Fibroblast of mammary gland (primary cell): Measurements from ENCODE around the gene OPN4.

Experiments
- DNase-seq: peaks from one replicate; pipeline ENCODE4 v3.0.0-alpha.2; 2010; ENCODE audit warnings: low read depth
- H3K4me3 ChIP-seq: 2 replicates; pipeline ENCODE4 v1.5.1; 2011; ENCODE audit warnings: low read depth, mild to moderate bottlenecking, low read length, moderate library complexity; ENCODE audit not compliant: control insufficient read depth
- TF ChIP-seq, protein P1 (sequence below): conservative IDR thresholded peaks from 2 replicates; pipeline ENCODE4 v1.5.1; 2011; ENCODE audit warnings: low read depth, low read length, inconsistent platforms; ENCODE audit not compliant: control insufficient read depth, insufficient read depth

The OPN4 gene

DNA sequence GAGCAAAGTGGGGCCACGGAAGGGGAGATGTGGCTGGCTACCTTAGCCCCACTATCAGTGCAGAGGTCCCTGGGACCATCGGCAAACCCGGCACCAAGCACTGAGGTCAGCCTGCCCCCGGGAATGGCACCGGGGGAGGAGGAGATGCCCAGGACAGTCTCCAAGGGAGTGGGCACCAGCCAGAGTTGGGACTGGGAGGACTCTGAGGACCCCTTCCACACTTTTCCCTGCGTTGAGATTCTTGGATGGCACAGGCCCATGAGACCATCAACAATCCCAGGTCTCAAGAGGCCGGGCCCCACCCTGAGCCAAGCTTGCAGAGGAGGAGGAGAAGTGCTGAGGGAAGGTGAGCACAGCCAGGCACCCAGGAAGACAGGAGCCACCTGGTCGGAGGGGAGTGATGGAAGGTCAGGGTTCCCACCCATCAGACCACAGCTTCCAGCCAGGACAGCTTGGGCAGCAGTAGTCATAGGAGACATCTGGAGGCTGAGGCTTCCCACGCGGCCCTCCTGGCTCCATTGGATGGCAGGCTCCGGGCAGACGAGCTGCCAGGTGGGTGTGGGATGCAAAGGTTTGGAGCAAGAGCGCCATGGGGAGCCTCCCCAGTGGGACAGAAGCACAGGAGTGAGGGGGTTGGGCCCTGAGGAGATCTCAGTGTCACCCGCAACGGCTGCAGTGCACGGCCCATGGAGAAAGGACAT lies 2.6 kb upstream of the OPN4 start:
- no peak for DNase-seq
- TF ChIP-seq, protein P1, sequence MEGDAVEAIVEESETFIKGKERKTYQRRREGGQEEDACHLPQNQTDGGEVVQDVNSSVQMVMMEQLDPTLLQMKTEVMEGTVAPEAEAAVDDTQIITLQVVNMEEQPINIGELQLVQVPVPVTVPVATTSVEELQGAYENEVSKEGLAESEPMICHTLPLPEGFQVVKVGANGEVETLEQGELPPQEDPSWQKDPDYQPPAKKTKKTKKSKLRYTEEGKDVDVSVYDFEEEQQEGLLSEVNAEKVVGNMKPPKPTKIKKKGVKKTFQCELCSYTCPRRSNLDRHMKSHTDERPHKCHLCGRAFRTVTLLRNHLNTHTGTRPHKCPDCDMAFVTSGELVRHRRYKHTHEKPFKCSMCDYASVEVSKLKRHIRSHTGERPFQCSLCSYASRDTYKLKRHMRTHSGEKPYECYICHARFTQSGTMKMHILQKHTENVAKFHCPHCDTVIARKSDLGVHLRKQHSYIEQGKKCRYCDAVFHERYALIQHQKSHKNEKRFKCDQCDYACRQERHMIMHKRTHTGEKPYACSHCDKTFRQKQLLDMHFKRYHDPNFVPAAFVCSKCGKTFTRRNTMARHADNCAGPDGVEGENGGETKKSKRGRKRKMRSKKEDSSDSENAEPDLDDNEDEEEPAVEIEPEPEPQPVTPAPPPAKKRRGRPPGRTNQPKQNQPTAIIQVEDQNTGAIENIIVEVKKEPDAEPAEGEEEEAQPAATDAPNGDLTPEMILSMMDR: no peak
- H3K4me3 ChIP-seq: no peak overlapping the region

DNA sequence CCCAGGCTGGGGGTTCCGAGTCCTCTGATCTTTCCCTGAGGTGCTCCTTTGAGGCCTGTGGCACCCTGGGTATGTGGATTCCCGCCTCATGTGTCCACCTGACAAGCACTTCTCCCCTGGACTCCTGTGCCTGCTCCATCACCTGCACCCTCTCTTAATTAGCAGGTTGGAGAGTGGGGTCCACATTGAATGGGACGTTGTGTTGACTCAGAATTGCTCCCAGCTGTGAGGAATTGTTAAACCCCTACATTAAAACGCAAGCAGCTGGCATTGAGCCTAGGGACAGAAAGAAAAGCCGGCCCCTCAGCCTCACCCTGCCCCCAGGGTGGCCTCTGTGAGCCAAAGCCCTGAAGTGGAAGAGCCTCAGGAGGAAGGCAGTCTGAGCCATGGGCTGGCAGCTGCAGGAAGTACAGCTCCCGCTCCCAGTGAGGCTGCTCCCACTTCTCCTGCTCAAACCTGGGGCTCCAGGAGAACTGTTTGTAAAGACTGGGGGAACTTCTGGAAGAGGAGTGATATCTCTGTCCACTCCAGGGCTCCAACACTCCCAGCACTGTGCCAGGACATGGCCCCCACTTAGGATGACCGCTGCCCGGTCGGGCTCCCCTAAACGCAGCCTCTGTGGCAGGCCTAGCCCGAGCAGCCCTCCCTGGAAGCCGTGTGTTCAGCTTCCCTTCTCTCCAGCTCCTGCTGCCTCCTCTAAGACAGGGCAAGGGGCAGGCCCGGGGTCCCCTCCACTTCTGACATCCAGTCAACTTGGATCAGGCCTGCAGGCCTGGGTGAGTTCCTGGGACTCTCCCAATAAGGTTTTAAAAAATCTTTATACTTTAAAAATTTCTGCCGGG lies 1.8 kb upstream of the OPN4 start:
- no peak overlapping the region for H3K4me3 ChIP-seq
- TF ChIP-seq, protein P1: no peak
- DNase-seq: no peak

DNA sequence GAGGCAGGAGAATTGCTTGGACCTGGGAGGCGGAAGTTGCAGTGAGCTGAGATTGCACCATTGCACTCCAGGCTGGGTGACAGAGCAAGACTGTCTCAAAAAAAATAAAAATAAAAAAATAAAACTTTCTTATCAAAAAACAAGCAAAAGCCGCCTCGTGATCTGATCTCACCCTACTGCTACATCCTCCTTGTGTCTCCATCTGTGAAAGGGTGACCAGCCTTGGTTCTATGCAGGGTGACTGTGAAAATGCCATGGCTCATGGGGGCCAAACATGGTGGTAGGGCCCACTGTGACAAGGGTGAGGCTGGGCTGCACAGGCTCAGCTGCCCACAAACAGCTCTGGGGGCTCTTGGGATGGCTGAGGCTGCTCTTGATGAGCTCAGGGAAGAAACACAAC lies 968 bp upstream of the OPN4 start:
- no peak overlapping the region for H3K4me3 ChIP-seq
- TF ChIP-seq, protein P1: no peak
- no peak for DNase-seq

DNA sequence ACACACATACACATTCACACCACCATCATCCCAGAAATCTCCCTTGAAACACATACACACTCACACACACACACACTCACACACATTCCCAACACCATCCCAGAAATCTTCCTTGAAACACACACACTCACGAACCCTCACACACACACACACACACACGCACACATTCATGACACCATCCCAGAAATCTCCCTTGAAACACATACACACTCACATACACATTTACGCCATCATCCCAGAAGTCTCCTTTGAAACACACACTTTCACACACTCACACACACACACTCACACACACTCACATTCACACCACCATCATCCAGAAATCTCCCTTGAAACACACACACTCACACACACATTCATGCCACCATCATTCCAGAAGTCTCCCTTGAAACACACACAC lies 360 bp upstream of the OPN4 start:
- no peak overlapping the region for H3K4me3 ChIP-seq
- no peak for DNase-seq
- TF ChIP-seq, protein P1: no peak

DNA sequence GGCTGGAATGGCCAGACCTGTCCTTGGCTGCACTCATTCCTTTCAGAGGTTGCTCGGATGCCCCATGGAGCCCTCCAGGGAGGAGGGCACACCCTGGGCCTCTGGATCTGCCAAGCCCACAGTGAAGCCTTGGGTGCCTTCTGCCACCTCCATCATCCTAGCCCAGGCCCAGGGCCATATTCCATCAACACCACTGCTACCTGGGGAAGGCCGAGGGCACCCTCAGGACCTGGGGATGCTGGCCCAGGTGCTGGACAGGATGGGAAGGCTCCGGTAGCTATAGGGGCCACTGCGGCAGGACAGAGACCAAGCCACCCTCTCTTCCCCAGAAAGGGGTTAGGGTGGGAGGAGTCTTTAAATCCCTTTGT lies 810 bp downstream of the OPN4 start:
- no peak overlapping the region for H3K4me3 ChIP-seq
- DNase-seq: no peak
- TF ChIP-seq, protein P1: no peak

DNA sequence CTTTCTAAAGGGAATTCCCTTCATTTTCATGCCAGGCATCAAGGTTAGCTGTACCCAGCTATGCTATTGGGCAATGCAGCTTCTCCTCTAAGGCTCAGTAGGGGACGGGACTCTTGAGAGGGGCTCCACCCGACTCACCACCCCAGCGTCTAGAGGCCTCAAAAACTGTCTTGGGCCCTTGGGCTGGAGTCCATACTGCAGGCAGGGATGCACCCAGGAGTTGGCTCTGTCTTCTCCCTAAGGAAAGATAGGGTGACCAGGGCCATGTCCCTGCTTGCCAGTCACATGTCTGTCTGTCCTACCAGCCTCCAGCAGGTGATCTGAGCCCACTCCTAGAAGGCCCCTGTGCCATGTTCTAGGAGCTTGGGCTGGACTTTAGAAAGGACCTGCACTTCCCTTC lies 1.2 kb downstream of the OPN4 start:
- no peak overlapping the region for H3K4me3 ChIP-seq
- TF ChIP-seq, protein P1: no peak
- DNase-seq: no peak
